Inflammatory macrophage treated with lipopolysaccharide for 4 hours (primary cell): ENCODE measurements around the gene PXDN.

Source experiments
- DNase-seq: peaks from one replicate; pipeline ENCODE4 v3.0.0-alpha.2; 2020

Gene PXDN

GRCh38 chr2:1590596-1591460, 153.5 kb downstream of the PXDN start:
- DNase-seq = no peak

- no peak for DNase-seq
These were observed 155.2 kb downstream of the PXDN start for GRCh38 chr2:1588978-1589621.

- no peak for DNase-seq
These were observed 156.0 kb downstream of the PXDN start for GRCh38 chr2:1588051-1588977.

- no peak for DNase-seq
These were observed 157.1 kb downstream of the PXDN start for GRCh38 chr2:1586923-1587840.

GRCh38 chr2:1586251-1586922, 157.9 kb downstream of the PXDN start:
- DNase-seq = no peak

GRCh38 chr2:1585635-1586034, 158.7 kb downstream of the PXDN start:
- DNase-seq = no peak

DNA sequence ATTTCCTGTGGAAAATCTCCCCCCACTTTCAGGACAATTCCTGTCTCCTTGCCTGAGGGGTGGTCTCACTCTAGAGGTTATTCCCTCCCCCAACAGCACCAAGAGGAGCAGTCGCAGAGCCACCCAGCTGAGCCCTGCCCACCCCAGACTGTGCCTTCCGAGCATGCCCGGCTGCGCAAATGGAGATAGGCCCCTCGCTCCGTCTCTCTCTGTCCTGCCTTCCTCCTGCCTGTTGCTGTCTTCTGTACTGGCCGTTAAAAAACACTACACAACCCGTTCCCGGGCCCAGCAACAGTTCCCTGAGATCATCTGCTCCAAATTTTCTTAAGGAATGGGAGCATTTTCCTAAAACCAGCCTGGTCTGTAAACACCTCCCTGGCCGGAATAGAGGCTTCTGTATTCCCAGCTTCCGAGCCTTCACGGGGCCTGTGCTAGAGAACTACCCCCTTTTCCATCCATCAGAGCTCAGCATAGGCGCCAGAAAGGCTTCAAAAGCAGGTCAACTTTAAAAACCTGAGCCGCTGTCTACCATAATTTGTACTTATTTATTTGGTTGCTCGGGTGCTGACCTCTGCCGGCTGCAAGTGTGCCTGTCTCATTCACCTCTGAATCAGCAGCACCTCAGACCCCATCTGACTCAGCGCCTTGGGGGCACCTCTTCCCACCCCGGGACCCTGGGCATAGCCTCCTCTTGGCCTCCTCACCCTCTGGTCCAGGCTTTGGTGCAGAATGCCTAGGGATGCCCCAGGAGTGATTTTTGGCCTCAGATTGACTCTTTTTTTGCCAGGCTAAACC, 159.4 kb downstream of the PXDN start:
- DNase-seq = no peak

DNA sequence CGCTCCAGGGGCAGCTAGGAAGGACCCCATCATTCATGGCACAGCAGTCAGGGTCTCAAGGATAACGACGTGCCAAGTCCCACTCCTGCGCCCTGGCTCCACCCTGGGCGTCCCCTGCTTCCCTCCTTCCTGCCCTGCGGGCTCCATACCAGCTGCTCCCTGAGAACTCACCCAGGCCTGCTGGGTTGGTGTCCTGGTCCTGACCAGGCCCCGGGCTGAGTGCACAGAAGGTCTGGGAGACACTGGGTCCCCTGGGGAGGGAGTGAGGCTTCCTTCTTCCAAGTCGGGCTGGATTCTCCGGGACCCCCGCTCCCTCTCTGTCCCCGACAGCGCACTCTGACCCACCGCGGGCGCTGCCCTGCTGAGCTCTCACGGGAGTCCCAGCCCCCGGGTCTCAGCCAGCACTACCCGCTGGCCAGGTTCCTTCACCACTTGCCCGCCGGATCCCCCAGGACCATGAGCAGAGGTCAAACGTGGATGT, 160.2 kb downstream of the PXDN start:
- no peak for DNase-seq

- no peak for DNase-seq
These were observed 161.4 kb downstream of the PXDN start for GRCh38 chr2:1582891-1583341.

DNA sequence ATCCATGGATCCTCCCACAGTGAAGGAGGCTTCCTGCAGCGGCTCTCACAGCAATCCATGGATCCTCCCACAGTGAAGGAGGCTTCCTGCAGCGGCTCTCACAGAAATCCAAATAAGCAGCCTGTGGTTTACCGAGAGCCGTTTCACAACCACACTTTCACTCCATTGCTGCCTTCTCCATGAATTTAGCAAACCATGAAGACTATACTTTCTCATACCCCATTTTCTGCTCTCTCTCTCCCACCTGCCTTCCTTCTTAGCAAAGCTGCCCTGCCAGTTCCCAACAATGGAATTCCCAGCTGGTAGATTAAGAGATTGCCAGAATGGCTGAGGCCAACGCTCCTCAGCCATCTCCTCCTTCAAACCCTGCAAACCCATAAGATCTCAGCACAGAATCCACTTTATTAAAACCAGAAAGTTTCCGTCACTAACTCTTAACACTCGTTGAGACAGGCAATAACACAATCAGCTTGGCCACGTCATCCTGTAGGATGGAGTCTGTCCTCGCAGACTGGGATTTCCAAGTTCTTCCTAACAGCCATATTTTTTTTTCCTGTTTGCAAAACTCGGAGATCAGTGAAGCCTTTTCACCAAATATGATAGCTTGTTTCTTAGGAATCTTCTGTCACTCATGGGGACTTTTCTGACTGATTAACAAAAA, 162.2 kb downstream of the PXDN start:
- DNase-seq = no peak
